GM18499 (cell line): ENCODE measurements around the gene ALPP.
"Not testable (repeated sequence)": the region's sequence is repeated elsewhere in the genome, so short reads cannot be mapped to it uniquely, and the experiment has no call there.

Source experiments
- ATAC-seq: cut with Tn5 transposase; IDR thresholded peaks from one replicate; pipeline ENCODE4 v1.9.1; 2021; ENCODE audit warnings: moderate number of reproducible peaks; ENCODE audit not compliant: insufficient read depth, unreplicated experiment

The ALPP gene

DNA sequence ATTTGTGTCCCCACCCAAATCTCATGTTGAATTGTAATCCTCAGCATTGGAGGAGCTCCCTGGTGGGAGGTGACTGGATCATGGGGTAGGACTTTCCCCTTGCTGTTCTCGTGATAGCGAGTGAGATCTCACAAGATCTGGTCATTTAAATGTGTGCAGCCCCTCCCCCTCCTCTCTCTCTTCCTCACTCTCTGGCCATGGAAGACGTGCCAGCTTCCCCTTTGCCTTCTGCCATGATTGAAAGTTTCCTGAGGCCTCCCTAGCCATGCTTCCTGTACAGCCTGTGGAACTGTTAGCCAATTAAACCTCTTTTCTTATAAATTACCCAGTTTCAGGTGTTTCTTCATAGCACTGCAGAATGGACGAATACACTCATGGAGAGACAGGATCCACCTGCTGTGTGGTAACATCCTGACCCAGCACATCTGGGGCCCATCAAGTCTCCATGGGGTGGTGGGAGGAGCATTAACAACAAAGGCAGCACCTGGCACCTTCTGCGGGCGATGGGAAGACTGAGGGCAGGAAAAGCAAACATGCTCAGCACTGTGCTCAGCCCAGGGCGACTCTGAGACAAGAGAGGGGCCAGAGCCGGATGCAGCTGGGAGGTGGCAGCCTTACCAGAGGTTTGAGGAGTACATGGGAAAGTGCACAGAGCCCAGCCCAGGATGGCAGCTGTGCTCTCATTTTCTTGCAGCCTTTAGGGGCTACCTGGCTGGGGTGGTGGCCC, 16.2 kb upstream of the ALPP start:
- no peak for ATAC-seq

DNA sequence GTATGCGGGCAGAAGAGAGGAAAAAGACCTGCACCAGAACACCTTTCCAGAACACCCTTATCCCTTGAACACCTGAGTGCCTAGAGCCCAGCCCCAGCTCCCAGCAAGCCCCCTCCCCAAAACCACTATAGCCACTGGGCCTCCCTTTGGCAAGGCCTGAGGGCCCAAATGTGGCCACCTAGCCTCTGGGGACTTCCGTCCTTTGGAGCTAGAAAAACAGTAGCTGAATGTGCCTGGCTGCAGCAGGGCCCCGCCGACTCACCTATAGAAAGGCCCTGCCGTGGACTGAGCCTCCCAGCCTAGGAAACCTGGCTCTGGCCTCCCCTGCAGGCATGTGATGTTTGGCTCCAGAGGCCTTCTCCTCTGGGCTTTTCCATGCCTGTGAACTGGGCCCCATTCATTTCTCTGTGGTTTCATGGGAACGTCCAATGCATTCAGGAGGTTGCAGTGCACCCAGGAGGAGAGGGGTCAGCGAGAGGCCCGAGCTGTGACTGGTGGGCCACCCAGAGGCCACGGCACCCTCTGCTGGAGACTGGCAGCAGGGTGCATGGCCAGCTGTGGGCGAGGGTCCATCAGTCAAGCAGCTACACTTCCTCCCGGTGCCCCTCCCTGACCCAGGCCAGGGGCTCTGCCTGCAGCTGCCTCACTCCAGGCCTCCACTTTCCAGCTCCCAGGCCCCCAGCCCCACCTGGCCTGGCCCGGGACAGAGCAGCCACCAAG, 15.3 kb upstream of the ALPP start:
- not testable (repeated sequence) for ATAC-seq

DNA sequence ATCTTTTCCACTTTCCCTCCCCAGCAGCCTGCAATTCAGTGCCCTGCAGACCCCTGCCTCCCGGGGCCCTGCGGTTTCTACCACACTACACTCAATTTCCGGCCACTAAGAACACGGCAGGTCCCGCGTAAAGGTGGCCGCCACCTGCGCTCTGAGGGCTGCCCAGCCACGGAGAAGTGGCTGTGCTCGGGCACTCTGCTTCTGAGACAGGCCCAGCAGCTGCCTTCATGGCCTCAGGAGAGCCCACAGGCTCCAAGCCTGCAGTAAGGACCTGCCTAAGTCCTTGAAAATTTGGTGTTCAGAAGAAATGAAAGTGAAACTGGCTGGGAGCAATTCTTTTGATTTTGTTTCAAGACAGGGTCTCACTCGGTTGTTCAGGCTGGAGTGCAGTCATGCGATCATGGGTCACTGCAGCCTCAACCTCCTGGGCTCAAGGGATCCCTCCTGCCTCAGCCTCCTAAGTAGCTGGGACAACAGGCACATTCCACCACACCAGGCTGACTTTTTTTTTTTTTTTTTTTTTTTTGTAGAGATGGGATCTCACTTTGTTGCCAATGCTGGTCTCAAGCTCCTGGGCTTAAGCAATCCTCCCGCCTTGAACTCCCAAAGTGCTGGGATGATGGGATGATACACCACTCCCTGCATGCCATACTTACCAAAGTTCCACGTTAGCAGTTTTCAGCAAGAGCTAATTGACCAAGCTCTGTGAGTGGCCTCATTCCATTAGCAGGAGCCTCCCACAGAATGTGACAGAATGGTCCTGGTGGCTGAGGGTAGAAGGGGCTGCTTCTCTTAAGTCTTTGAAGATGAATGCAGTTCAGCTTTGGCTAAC, 14.6 kb upstream of the ALPP start:
- ATAC-seq = no peak

DNA sequence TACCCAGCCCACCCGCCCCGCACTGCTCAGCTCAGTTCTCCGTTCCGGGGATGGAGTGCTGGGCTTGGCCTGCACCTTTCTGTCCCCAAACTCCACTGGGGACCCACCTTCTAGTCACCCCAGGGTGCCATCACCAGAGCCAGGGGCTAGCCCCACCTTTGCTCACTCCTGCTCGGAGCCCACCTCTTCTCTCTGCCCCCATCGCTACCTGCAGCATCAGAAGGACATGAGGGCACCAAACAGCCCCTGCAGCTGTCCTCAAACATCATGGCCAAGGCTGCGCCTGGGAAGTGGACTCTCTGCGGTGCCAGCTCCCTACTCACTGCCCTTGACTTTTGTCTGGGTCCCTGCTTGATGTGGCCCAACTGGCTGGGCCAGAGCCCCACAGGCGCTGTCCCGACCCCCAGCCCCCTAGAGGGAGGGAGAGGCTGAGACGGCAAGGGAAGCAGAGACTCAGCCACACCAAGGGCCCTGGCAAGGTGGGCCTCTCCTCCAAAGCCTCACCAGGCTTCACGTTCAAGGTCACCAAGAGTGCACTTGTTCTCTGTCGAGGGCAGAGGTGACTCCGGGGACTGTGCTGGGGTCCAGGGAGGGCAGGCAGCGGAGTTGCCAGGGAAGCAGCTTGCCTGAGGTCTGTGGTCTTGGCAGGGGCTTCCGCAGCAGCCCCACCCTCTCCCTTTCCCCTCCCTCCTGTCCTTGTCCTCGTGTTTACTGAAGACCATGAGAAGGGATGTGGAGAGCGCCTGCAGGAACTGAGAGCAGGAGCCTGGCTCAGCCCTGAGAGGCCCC, 13.6 kb upstream of the ALPP start:
- ATAC-seq = not testable (repeated sequence)

DNA sequence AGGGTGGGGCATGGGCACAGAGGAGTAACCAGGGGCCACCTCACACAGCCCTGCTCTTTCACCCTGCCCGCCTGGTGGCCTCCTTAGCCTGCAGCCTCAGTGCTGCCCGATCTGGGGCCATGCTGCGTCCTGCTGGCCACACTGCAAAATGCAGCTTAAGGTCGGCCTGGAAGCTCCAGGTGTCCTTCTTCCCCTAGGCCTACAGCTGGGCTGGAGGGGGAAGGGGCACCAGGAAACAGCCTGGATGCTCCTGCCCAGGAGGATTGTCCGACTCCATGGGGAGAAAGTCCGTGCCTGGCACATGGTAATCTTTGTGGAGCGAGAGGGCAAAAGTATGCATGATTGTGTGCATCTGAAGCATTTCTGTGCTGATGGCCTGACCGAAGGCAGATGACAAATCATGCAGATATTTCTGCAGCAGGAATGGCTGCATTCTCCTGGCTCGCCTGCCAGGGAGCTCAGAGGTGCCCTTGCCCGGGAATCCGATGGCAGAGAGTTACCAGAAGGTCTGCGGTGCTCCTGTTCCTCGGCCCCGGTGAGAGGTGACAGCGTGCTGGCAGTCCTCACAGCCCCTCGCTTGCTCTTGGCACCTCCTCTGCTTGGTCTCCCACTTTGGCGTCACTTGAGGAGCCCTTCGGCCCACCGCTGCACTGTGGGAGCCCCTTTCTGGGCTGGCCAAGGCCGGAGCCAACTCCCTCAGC, 12.8 kb upstream of the ALPP start:
- ATAC-seq = no peak

DNA sequence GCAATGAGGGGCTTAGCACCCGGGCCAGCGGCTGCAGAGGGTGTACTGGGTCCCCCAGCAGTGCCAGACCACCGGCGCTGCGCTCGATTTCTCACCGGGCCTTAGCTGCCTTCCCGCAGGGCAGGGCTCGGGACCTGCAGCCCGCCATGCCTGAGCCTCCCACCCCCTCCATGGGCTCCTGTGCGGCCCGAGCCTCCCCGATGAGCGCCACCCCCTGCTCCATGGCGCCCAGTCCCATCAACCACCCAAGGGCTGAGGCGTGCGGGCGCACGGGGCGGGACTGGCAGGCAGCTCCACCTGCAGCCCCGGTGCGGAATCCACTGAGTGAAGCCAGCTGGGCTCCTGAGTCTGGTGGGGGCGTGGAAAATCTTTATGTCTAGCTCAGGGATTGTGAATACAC, 12.1 kb upstream of the ALPP start:
- ATAC-seq = not testable (repeated sequence)

DNA sequence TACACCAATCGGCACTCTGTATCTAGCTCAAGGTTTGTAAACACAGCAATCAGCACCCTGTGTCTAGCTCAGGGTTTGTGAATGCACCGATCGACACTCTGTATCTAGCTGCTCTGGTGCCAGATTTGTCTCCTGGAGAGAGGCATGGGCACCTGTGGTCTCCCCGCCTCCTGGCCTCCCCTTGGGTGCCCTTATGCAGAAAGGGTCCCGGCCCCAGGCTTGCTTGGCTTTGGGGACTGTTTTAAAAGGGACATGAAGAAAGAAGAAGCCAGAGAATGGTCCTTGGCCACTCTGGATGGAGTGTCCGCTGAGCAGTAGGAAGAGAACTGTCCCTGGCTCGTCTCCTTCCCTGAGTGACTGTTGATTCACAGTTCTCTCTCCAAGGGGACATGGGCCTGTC, 11.5 kb upstream of the ALPP start:
- ATAC-seq = no peak

DNA sequence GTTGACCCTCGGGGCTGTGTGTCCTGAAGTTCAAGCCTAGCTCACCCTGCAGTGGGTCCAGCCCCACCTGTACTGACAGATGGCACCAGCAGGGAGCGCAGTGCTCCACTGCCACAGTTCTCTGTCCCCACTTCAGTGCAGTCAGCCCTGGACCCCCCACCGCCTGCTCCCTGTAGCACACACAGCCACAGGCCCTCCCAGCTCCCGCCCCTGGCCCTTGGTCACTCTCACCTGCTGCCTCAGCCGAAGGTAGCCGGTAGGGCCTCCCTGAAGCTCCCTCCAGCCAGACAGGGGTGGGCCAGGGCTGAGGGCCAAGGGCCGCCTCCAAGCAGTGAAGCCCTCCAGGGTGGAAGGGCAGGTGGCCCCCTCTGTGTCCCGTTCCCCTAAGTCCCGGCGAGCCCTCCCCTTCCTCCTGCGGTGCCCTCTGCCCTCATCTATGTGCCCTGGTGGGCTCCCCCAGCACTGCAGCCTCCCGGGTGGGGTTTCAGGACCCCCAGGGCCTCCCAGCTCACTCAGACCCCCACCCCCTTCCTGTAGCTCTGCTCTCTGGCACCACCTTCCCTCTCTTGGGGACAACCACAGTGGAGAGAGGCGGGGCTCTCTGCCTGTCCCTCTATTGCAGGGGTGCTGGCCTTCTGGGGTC, 10.8 kb upstream of the ALPP start:
- no peak for ATAC-seq

DNA sequence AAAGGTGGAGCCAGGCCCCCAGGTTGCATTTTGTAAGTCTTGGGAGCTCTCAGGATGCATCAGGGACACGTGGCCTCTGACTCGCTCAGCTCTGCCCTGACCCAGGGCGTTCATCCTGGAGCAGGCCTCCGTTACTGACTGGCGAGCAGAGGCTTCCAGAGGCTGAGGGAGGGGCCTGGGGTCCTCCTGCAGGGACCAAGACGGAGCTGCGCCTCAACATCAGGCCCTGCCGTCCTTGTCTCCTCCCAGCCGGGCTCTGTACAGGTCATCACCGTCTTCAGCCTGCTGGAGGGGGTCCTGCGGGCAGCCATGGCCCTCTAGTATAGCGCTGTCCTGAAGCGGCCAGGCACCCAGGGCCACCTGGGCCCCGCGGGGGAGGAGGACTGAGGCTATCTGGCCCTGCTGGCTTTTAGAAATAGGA, 10.2 kb upstream of the ALPP start:
- ATAC-seq = no peak

DNA sequence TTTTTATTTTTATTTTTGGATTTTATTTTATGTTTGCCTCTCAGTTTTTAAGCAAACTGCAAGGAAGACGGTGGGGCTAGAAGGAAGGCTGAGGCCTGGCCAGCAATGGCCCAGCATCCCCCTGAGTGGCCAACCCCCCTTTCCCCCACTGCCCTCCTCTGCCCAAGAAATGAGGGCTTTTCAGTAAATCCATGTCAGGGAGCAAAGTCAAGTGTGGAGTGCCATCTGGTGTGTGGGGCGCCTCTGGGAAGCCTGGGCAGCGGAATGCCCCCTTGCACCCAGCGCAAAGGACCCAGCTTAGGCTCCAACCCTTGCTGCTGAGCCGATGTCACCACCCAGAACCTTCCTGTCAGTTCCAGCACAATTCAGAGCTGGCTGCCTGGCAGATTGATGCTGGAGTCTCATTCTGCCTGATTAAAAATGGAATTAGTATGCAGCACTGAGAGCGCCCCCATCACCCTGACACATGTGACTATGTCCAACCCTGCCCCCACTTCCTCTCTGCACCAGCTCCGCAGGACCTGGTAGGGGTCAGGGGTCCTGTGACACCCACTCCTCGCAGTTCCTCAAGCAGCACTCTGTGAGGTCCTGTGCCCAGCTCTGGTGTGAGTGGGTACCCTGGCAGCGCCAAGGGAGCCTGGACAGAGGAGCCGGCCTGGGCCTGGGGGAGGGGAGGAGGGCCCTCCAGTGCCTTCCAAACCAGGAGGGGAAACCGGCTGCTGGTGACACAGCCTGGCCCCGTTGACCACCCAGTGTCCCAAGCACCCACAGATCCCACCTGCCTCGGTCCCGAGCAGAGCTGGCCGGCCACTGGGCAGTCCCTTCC, 9.2 kb upstream of the ALPP start:
- ATAC-seq = no peak

DNA sequence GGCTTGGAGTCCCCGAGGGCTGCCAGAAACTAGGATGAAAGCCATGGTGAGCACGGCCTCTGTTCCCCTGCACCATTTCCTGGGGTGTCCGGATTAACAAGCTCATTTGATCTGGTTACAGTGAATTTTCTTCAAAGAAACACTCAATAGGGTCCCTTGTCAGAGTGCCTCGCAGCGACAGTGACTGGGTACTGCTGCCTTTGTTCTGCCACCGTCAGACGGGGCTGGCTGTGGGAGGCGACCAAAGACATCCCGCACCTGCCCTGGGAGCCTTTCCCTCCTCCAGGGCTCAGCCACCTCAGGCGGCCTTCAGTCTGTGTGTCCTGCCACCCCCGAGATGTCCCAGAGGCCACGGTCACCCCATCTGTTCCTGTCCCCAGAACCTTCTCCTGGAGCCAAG, 8.5 kb upstream of the ALPP start:
- ATAC-seq = not testable (repeated sequence)

DNA sequence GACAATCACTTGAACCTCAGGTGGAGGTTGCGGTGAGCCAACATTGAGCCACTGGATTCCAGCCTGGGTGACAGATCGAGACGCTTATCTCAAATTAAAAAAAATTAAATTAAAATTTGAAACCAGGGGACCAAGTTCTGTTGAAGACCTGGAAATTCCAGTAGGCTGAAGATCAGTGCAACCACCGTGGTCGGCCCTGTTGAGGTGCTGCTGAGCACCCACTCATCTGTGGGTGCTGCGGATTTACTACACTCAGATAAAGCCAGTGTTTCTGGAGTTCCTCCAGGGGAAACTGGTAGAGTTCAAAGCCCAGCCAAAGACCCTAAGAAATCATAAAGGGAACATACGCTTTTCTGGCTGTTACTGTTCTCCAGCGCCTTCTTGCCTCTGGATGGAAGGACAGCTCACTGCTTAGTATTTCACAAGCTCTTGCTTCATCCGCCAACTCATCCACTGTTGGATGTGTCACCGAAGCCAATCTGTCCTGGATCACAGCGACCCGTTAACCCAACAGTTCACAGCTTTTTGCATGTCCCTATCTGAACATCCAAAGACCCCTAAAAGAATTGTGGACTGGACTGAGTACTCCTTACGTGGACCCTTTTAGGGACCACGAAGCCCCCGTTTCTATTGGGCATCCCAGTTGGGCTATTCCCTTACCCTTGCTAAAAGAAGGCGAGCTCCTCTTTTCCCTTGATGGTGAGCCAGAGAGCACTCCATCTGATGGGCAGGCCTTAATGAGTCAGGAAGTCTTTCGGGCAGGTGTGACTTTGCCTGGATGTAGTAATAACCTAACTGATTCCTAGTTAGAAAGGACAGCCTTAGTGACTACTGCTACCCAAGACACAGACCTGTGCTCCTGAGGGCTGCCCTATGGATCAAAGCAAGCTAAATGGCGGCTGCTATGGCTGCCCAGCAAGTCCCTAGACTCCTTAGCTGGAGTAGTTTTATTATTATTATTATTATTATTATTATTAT, 6.0 kb upstream of the ALPP start:
- no peak for ATAC-seq

DNA sequence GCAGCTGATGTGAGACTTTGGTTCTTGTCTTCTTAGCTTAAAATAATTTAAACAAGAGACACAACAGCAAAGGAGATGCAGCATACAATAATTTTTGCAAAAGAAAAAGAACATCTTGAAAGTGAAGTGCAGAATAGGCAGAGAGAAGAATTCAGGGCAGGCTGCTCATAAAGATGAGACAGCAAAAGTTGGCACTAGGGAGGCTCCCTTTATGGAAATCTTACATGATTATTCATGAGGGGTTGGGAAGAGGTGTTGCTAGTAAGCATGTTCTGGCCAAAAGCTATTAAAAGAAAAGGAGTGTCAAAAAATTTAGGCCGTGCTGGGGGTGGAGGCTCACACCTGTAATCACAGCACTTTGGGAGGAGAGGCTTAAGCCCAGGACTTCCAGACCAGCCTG, 4.2 kb upstream of the ALPP start:
- ATAC-seq = no peak

DNA sequence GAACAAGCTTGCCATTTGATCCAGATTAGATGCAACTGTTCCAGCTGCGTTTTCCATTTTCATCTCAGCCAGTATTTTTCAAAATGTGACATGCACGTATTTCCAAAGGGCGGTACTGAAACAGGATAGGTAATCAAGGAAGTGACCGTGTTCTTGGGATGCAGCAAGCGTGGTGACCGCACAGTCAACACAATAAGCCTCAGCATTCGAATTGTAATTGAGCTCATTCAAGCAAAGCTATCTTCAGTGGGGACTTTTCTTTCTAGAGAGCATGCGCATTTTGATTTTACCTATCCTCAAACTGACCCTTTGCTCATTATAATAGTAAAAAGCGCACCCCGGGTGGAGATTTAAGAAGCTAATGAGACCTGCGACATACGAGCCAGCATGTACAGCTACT, 3.4 kb upstream of the ALPP start:
- no peak for ATAC-seq

DNA sequence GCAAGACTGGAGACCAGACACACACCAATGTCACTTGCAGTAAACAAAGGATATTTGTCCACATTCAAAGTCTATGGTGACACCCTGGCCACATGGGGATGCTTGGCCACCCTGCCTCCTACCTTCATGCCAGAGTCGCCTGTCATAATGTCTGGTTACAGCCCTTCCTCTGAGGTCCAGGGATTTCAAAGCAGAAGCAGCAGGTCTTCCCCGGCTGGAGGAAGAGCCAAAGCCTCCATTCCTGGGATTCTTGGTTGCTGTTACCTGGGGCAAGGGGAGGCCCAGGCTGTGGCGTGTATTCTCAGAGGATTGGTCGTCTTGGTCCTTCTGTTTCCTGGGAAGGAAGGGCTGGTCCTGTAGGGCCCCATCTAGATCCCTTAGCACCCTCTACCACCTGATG, 2.3 kb upstream of the ALPP start:
- ATAC-seq = no peak

DNA sequence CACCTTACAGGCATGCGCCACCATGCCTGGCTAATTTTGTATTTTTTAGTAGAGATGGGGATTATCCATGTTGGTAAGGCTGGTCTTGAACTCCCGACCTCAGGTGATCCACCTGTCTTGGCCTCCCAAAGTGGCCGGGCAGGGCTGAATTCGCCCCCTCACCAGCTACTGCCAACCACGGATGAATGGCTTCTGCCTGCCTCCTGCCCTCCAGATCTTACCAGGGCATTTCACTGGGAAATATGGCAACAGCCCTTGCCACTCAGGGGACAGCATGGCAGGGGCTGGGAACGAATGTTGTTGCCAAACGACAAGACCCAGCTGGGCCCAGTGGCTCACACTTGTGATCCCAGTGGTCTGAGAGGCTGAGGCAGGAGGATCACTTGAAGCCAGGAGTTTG, 1.8 kb upstream of the ALPP start:
- no peak for ATAC-seq

DNA sequence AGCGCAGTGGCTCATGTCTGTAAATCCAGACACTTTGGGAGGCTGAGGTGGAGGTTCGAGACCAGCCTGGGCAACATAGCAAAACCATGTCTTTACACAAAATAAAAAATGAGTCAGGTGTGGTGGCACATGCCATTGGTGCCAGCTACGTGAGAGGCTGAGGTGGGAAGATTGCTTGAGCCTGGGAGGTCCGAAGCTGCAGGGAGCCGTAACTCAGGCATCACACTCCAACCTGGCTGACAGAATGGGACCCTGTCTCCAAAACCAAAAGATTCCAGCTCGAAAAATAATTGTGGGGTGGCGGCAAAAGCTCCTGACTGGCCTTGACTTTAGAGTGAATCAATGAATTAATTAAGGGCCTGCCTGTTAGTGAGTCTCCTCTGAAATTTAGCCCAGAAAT, 1.2 kb upstream of the ALPP start:
- ATAC-seq = no peak
